ENCODE measurements around the gene COL4A2.

Gene COL4A2

DNA sequence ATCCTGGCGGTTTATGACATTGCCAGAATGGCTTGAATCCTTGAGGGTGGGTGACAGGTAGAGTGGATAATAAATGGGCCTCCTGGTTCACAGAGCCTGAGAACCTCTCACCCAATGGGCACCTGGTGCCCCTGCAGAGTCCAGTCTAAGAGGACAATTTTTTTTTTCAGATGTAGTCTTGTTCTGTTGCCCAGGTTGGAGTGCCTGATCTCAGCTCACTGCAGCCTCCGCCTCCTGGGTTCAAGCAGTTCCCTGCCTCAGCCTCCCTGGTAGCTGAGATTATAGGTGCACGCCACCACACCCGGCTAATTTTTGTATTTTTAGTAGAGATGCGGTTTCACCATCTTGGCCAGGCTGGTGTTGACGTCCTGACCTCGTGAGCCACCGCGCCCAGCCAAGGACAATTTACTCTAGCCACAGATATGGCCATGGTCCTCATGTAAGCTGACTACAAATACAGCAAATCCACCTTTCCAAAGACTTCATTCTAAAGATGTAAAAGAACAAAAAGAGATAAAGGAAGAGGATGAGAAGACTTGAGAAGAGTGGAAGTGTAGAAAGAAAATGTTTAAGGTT is 33.0 kb downstream of the COL4A2 start:
- DNase-seq (ENCODE audit: low read depth), result no peak

DNA sequence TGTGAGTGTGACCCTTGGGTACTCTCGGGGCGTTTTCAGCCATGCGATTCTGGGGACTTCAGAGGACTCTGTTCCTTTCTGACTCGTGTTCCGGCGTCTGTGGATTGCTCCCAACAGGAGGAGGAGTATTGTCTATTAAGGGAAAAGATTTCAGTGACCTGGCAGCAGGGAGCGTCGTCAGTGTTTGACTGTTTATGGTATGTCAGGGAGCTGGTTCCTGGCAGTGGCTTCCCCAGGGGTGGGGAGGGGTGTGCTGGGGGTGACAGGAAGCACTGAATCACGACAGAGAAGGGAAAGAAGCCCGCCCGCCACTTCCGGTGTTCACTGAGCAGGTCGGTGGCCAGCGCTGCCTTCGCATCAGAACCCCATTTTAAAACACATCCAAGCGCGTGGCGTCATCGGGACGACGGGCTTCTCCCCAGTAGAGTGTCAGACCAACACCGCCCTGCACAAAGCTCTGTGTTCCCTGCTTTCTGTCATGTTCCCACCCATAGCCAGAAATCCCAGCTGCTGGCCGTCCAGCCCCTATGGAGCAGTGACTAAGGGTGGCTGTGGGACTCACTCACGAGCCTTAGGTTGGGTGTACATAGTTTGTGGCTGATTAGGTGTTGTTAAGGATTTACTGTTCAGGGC is 33.8 kb downstream of the COL4A2 start:
- DNase-seq (ENCODE audit: low read depth), result no peak

DNA sequence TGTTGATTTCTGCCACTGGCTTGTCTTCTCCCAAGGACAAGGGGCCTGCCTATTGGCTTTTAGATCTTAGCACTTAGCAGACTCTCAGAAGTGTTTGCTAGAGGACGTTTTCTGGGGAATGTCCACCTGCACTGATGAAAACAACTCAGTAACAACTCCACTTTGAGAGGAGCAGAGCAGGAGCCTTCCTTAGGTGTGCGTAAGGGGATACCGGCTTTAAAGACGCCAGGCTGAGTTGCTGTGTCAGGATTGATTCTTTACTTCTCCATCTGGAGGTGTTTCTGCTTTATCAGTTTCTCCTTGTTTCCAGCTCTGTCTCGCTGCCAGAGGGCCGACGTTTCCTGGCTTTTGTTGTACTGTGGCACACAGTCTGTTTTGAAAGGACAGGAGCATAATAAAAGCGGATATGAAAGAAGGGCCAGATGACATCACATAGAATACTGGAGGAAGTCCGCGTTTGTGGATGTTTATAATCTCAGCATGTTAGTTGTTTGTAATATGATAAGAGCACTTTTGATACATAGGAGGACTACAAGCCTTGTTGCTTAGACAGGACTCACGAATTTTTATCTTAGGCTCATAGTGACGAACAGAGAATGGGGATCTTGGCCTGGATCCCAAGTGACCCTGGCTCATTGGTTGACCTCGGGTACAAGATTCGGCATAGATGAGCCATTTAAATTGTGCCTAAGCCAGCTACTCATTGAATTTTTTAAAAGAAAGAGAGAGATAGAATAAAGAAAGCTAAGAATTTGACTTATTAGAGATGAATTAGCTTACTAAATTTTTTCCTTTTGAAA is 34.6 kb downstream of the COL4A2 start:
- DNase-seq (ENCODE audit: low read depth), result no peak

DNA sequence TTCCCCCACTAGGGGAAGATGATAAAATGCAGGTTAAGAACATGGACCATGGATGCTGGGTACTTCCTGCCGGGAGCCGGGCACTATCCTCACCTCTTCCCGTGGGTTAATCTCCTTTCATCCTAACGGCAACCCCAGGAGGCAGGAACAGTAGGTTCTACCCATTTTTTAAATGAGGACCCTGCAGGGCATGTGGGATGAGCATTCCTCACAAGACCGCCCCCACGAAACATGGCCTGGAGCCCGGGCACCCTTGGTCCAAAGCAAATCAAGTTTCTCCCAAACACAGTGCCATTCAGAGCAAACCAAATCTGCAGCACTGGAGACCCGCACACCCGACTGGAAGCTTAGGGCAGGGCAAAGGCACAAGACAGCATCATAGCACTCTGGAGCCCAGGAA is 35.4 kb downstream of the COL4A2 start:
- no peak for DNase-seq (ENCODE audit: low read depth)

DNA sequence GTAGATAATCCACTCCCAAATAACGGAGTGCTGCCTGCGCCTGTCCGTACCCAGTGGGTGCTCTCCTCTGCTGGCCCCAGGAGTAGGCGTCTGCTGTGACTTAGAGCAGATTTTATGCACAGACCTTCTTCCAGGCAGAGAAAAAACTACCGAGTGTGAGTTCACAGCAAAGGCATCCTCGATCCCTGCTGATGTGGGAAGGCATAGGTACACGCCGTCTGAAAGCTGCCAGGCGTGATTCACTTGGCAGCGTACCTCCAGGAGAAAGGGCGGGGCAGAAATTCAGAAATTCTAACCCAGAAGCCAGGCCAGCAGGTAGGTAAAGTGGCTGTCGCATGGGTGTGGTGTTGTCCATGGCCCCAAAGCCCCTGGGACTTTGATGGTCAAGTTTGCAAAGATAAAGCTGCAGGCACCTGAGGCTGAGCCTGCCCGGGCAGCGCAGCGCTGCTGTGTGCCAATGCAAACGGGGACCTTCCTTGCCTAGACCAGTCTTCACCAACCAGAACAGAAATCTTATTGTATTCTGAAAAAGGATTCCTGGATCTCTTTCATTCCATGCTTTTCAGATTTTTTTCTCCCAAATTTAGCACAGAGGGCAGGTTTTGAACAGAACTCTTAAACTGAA is 36.3 kb downstream of the COL4A2 start:
- DNase-seq (ENCODE audit: low read depth), result no peak

DNA sequence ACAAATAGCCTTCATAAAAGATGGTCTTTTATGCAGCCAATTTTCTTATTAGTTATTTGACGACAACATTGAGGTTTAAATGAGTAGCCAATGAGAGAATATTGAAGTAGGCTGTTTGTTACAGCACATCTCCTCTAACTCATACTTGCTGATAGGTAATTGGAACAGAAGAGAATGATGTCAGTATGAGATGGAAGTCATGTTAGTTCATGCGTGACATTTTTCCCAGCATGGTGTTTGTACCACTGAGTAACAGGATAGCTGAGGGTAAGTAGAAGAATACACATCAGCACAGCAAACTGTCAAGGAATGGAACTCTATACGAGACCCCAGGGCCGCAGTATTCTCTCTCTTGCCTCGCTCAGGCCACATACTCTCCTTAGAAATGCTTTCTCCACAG is 37.2 kb downstream of the COL4A2 start:
- DNase-seq (ENCODE audit: low read depth), result no peak

DNA sequence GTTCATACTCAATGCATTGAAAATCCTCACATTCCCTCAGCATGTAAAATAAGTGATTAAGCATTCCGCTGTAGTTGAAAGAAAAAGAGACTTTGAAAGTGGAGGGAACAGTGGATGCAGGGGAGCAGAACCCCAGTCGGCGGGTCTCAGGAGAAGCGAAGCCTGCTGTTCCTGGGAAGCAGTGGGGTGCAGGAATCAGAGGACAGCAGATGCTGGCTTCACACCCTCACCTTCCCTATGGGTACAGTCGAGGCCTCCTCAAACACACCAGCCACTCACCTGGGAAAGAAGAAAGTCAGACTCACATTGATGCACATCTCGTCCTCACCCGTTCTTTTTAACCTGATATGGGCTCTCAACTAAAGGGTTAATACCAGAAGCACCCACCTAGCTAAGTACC is 38.2 kb downstream of the COL4A2 start:
- no peak for DNase-seq (ENCODE audit: low read depth)

DNA sequence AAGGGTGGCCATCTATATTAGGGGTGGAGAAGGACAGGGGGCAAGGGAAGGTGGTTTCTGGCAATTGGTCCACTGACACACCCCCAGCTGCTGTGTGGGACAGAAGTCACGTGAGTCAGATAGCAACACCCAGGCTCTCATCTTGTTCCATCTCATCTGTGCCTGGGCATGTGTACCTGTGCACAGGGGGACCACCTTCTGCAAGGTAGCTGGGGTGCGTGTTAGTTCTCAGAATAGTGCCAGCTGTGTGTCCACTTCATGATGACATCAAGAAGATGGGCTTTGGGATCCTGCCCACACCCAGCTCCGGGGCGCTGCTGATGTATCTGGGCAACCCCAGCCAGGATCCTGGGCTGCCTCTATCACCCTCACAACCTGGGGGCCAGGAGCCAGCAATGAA is 38.6 kb downstream of the COL4A2 start:
- DNase-seq (ENCODE audit: low read depth), result no peak

DNA sequence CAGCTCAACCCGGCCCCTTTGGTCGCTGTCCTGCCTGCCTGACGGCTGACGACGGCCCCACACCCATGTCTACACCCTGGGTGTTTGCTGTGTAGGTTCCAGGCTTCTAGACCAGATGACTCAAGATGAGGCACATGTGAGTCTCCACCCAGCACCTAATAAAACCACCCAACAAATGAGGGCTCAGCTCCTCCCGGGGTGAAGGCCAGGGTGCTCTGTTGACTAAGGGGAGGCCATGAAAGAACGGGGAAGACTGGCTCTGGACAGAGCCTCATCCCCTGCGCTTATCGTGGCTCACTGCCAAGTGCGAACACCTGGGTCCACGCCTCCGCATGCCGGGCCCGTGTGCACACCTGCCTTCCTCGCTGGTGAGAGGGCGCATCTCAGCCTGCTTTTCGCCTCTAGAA is 39.6 kb downstream of the COL4A2 start:
- DNase-seq (ENCODE audit: low read depth), result no peak

DNA sequence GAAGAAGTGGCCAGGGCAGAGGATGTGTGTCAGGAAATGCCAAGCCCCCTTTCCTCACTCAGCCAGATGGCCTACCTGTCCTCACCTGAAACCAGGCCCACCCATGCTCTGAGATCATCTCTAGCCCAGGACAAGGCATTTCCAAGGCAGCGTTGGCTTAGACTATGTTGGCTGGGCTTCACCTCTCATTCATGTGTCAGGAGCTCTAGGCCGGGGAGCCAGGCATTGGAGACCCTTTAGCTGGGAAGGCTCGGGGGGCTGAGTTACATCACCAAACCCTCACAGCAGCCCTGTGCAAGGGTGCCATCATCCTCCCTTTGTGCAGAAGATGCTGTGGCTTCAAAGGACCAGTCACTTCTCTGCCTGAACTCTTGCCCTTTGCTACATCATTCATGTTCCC is 40.0 kb downstream of the COL4A2 start:
- no peak for DNase-seq (ENCODE audit: low read depth)

DNA sequence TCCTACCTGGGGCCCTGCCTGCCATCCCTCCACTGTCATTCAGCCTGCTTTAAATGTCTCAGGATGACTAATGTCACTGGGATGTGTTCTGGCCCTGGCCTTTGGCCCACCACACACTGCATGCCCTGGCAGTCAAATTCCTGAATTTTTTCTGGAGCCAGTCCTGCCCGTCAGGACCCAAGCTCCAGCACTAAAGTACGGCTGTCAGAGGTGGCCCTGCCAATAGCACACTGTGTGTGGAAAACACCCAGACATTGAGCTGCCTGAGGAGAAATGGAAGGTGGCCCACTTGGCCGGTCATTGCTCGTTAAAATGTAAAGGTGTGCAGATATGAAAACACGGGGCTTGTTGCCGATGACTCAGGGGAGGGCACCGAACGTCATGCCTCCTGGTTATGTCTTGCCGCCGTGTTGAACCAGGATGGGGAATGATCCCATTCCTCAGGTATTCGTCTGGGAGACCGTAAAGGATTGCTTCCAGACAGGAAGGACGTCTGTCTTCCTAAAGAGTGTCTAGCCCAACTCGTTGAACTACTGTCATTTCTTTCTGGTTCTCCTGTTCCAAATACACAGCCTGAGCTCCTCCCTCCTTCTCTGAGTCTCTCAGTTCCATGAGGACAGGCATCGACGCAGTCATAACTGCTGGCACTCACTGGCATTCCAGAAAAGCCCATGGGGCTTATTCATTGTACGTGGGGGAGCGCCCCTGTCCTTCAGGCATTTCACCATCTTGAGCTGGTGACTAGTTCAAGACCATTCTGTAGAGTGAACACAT is 40.6 kb downstream of the COL4A2 start:
- DNase-seq (ENCODE audit: low read depth), result no peak

DNA sequence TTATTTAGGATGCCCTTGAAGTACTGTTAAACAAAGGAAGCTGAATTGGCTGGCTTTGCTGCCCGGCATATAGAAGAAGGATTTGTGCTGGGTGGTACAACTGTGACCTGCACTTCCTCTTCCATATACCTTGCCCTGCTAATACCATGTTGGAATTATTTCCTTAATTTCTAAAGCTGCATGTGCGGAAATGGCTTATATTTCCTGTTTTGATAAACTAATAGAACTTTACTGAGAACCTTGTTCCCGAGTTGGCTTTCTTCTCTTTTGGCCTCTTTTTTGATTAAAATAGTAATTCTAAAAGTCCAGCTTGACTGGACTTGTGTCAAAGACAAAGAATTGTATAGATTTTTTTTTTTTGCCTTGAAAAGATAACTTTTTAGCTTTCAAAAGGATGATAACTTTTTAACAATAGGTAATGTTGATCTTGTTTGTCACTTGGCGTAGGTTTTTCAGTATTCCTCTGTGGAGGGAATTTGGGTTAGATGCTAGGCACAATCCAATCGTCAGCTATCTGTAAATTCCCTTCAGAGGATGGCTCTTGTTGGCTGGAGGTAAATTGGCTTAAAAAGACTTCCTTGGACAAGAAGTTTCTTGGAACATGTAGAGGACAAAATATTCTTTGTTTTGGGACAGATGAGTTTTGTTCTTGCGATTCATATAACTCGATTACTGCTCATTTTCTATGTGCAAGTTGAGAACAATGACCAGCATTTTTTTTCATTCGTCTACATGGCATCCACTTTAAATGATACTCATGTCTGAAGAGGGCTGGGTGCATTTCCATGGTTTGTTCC is 41.4 kb downstream of the COL4A2 start:
- no peak for DNase-seq (ENCODE audit: low read depth)

DNA sequence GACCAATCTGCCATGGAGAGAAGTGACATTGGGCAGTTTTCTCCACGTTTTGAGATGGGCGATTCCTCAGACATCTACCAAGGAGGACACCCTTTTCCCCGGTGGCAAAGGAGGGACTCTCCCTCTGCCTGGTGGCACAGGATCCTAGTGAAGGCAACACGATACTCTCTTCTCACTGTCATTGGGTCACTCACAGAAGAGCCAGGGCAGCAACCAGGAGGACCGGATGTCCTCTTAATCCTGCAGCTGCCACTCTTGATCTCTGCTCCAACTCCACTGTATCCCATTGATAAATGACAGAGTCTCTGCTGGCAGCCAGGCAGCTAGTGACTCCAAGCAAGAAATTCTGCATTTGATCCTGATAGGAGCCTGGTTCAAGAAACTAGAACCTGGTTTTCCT is 42.2 kb downstream of the COL4A2 start:
- no peak for DNase-seq (ENCODE audit: low read depth)

DNA sequence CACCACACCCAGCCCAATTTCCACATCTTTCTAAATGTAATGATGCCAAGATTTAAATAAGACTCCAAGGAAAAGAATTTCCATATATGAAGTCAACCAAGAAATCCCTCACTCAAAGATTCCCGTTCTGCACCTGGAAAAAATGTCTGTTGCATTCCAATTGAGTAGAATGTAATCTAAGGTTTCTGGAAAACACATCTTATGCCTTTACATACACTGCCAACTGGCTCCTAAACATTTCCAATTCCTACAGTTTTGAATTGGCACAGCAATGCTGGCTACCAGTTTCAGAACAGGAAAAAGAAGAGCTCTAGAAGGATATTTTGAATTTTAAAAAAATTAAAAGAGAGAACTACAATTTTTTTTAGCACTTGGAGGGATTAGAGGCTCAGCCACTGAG is 43.0 kb downstream of the COL4A2 start:
- DNase-seq (ENCODE audit: low read depth), result no peak

DNA sequence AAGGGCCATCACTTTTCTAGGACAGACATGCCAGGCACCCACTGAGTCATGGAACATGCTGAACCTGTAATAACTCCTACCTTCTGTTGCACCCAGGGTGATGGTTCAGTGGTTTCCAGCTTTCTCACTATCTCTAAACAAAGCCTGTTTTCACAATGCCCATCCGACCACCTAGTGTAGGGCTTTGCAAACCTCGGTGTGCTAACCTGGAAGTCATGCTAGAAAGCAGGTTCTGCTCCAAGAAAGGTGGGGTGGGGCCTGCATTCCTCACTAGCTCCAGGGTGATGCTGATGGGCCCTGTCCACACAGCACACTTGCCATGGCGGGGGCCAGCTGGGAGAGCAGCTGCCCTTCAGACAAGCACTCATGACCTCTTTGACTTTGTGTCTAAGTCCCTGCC is 43.4 kb downstream of the COL4A2 start:
- DNase-seq (ENCODE audit: low read depth), result no peak

DNA sequence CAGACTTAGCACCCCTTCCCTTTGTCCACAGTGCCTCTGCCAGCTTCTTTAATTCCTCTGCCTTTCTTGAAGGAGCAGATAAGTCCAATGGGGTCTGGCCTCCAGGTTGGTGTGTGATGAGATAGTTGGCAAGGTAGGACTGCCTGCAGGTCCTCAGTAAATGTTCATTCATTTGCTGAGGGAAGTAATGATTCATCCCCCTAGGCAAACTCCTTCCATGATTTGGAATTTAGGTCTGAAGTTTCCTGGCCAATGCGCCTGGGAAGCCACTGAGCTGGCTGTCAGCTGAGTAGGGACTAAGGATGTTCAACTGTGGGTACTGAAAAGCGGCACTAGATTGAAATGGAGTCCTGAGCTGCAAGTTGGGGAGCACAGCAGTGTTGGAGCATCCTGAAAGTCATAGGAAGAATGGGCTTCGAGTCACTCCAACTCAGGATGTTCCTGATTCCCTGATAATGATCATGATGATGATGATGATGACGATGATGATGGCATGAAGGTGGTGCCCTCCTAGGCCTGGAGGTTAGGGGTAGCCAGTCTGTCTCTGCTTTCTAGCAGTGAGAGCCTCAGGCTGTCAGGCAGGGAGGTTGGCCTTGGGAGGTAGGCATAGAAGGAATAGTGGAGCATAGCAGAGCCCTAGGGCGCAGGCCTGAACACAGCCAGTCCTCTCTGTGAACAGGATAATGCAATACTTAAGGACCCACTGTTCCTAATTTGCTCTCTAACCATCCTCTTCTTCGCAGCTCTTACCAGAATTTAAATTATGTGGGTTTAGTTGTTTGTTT is 44.7 kb downstream of the COL4A2 start:
- DNase-seq (ENCODE audit: low read depth), result no peak

DNA sequence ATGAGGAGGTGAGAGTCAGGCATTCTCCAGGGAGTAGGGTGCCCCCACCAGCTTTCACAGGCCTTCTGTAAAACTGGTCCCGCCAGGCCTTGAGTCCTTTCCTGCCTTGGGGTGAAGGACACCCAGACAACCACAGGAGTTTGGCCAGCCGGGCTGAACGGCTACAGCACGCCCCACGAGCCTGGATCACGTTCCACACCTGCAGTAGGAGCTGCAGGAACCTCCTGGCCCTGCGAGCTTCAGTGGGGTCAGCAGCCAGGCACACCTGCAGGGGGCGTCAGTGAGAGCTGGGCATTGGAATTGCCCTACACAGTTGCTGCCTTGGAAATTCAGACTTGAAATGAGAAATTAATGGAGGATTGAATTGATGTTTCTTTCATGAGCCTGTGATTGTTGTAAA is 45.7 kb downstream of the COL4A2 start:
- no peak for DNase-seq (ENCODE audit: low read depth)

DNA sequence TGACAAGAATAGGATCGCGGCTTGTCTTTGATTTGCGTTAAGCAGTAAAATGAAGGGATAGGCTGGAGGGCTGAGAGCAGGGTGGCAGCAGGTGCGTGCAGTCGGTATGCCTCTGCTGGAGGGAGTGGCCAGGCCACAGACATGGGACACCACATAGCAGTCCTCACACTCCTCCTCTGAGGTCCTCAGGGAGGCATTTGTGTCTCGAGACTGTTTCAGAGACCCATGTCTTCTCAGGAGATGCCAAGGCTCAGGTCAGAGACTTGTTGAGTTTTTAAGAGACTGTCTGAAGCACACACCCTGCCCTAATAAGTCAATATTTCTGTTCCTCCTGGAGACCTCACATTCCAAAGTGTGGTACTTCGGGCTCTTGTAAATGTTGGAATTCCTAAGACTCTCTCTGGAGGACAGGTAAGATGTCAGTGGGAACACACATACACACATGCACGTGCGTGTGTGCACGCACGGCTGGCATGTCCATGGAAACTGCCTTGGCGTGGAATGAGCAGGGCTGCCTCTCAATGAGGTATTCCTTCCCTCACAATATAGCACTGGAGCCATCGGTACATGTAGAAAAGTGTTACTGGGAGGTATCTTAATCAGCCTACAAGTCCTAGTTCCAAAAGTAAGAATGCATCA is 46.4 kb downstream of the COL4A2 start:
- no peak for DNase-seq (ENCODE audit: low read depth)

DNA sequence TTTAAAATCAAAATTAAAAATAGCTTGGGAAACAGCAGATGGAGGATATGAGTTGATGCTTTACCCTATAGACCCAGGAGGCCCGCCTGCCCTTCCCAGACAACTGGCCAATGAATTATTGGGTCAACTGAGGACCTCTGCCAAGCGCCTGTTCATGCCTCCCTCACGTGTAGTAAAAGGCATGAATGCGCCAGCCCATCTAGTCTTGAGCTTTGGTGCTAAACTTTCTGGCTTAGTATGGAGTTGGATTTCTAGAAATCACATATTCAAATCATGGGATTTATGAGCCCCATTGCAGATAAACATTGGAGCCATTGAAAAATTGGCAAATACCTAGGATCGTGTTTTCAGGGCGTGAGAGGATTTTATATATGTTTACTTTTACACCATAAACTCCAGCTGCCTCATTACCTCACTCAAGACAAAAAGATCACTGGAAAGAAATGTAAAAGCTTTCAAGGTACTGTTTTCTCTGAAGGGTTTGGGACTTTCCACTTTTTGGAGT is 47.1 kb downstream of the COL4A2 start:
- DNase-seq (ENCODE audit: low read depth), result no peak
